ENCODE measurements around the gene DGKI. TPM values are rescaled to one million over a fixed set of nuclear protein-coding genes. Genes with fewer than 3 reads are reported as not detected.

Gene DGKI
- total RNA-seq, 2 experiments from 2014 or later: 0.46 TPM; not detected in 1

- no peak overlapping the region for H3K4me2 ChIP-seq (ENCODE audit: low read length)
- peaks cover 68% of the 10 kb centered on the region for H3K36me3 ChIP-seq (ENCODE audit: insufficient read depth, low read length)
- no peaks in the 10 kb centered on the region for H3K4me1 ChIP-seq (ENCODE audit: insufficient read depth, low read length, poor library complexity, severe bottlenecking)
- H2AFZ ChIP-seq (ENCODE audit: low read length): no peak overlapping the region
- H3K9me3 ChIP-seq (ENCODE audit: low read length): no peaks in the 10 kb centered on the region
- no peaks in the 10 kb centered on the region for H3K79me2 ChIP-seq (ENCODE audit: insufficient read depth, low read depth, low read length)
- intact Hi-C loops (cut with micrococcal nuclease; ENCODE audit: unreplicated experiment): no loop called here
- H3K9me2 ChIP-seq (ENCODE audit: insufficient read depth, low read length): no peaks in the 10 kb centered on the region
- no peak overlapping the region for H3K4me3 ChIP-seq (ENCODE audit: low read depth, low read length, poor library complexity, severe bottlenecking)
- H4K20me1 ChIP-seq (ENCODE audit: insufficient read depth, low read length): no peaks in the 10 kb centered on the region
- ChIA-PET CTCF (ENCODE audit: unreplicated experiment) (no interaction called here), POLR2A (interaction anchor here (1.1 to 1.6 kb wide), 2 partner anchors 28 to 33 kb away, joined by 3 to 4 read pairs; no protein-coding TSS in a partner anchor)
- no peak for DNase-seq (ENCODE audit: low spot score)
- TF ChIP-seq CTCF (conservative IDR thresholded peaks at IDR 0.05; ENCODE audit: low read length): no peak
- no peak for TF ChIP-seq EZH2phosphoT487 (IDR thresholded peaks at IDR 0.05; ENCODE audit: borderline replicate concordance, low read depth, low read length)
- H3K27ac ChIP-seq (ENCODE audit: low read depth, low read length, poor library complexity, severe bottlenecking): no peak overlapping the region
- no TSS peak for BruUV-seq (replicated peaks)
These were observed 35.5 kb upstream of the DGKI start for GRCh38 chr7:137882261-137882668.

- DNase-seq (ENCODE audit: low spot score): no peak
- Histone ChIP-seq H3K9me3 (ENCODE audit: low read length) (no peaks in the 10 kb centered on the region), H3K36me3 (ENCODE audit: insufficient read depth, low read length) (peaks cover 71% of the 10 kb centered on the region), H3K4me1 (ENCODE audit: insufficient read depth, low read length, poor library complexity, severe bottlenecking) (no peaks in the 10 kb centered on the region), H3K79me2 (ENCODE audit: insufficient read depth, low read depth, low read length) (no peaks in the 10 kb centered on the region), H3K9me2 (ENCODE audit: insufficient read depth, low read length) (no peaks in the 10 kb centered on the region), H3K4me3 (ENCODE audit: low read depth, low read length, poor library complexity, severe bottlenecking) (no peak overlapping the region), H3K27ac (ENCODE audit: low read depth, low read length, poor library complexity, severe bottlenecking) (no peak overlapping the region), H3K4me2 (ENCODE audit: low read length) (no peak overlapping the region), H2AFZ (ENCODE audit: low read length) (no peak overlapping the region), H4K20me1 (ENCODE audit: insufficient read depth, low read length) (no peaks in the 10 kb centered on the region)
- ChIA-PET POLR2A (interaction anchor here (1.6 to 1.7 kb wide), 2 partner anchors 15 to 27 kb away, joined by 3 to 4 read pairs; no protein-coding TSS in a partner anchor), CTCF (ENCODE audit: unreplicated experiment) (no interaction called here)
- TF ChIP-seq CTCF (conservative IDR thresholded peaks at IDR 0.05; ENCODE audit: low read length) (no peak), EZH2phosphoT487 (IDR thresholded peaks at IDR 0.05; ENCODE audit: borderline replicate concordance, low read depth, low read length) (no peak)
- intact Hi-C loops (cut with micrococcal nuclease; ENCODE audit: unreplicated experiment): no loop called here
- no TSS peak for BruUV-seq (replicated peaks)
These were observed 35.0 kb upstream of the DGKI start for GRCh38 chr7:137881607-137882260.

GRCh38 chr7:137880432-137880831 lies 33.7 kb upstream of the DGKI start:
- Histone ChIP-seq H3K27ac (ENCODE audit: low read depth, low read length, poor library complexity, severe bottlenecking) (no peak overlapping the region), H3K79me2 (ENCODE audit: insufficient read depth, low read depth, low read length) (no peaks in the 10 kb centered on the region), H3K9me2 (ENCODE audit: insufficient read depth, low read length) (no peaks in the 10 kb centered on the region), H3K4me2 (ENCODE audit: low read length) (no peak overlapping the region), H3K9me3 (ENCODE audit: low read length) (no peaks in the 10 kb centered on the region), H2AFZ (ENCODE audit: low read length) (no peak overlapping the region), H3K36me3 (ENCODE audit: insufficient read depth, low read length) (peaks cover 75% of the 10 kb centered on the region), H4K20me1 (ENCODE audit: insufficient read depth, low read length) (no peaks in the 10 kb centered on the region), H3K4me1 (ENCODE audit: insufficient read depth, low read length, poor library complexity, severe bottlenecking) (no peaks in the 10 kb centered on the region), H3K4me3 (ENCODE audit: low read depth, low read length, poor library complexity, severe bottlenecking) (no peak overlapping the region)
- ChIA-PET POLR2A (interaction anchor here (1.0 to 1.7 kb wide), 2 partner anchors 10 to 14 kb away, joined by 3 read pairs; no protein-coding TSS in a partner anchor), CTCF (ENCODE audit: unreplicated experiment) (no interaction called here)
- DNase-seq (ENCODE audit: low spot score): no peak
- intact Hi-C loops (cut with micrococcal nuclease; ENCODE audit: unreplicated experiment): no loop called here
- TF ChIP-seq CTCF (conservative IDR thresholded peaks at IDR 0.05; ENCODE audit: low read length) (no peak), EZH2phosphoT487 (IDR thresholded peaks at IDR 0.05; ENCODE audit: borderline replicate concordance, low read depth, low read length) (no peak)
- no TSS peak for BruUV-seq (replicated peaks)
